ENCODE measurements around the gene ABCB7. TPM values are rescaled to one million over a fixed set of nuclear protein-coding genes. Genes with fewer than 3 reads are reported as not detected.
"Not testable (repeated sequence)": the region's sequence is repeated elsewhere in the genome, so short reads cannot be mapped to it uniquely, and the experiment has no call there.

The ABCB7 gene
- total RNA-seq, 1 donor from 2014 or later: 37.4 TPM

GRCh38 chrX:75067931-75068330 is 88.2 kb downstream of the ABCB7 start:
- no peak overlapping the region for H3K27ac Mint-ChIP-seq

GRCh38 chrX:75061701-75062100 is 94.4 kb downstream of the ABCB7 start:
- no peak for DNase-seq
- Mint-ChIP-seq H3K4me3 (no peak overlapping the region), H3K27me3 (no peaks in the 10 kb centered on the region), H3K27ac (peak overlapping the region; percentile 70), H3K4me1 (peaks cover 2% of the 10 kb centered on the region), H3K36me3 (ENCODE audit: low read depth) (peaks cover 13% of the 10 kb centered on the region), H3K9me3 (no peaks in the 10 kb centered on the region)
- intact Hi-C loops (cut with micrococcal nuclease): loop anchor here (5.0 kb wide), 1 partner anchor 96 kb away; the partner anchor contains the start of gene ABCB7

More at GRCh38 chrX:75067931-75068330, 88.2 kb downstream of the ABCB7 start:
- intact Hi-C loops (cut with micrococcal nuclease): no loop called here
- H3K4me3 Mint-ChIP-seq: no peak overlapping the region
- peaks cover 12% of the 10 kb centered on the region for H3K36me3 Mint-ChIP-seq (ENCODE audit: low read depth)
- peaks cover 4% of the 10 kb centered on the region for H3K4me1 Mint-ChIP-seq
- DNase-seq: no peak
- H3K27me3 Mint-ChIP-seq: no peaks in the 10 kb centered on the region
- no peaks in the 10 kb centered on the region for H3K9me3 Mint-ChIP-seq

GRCh38 chrX:75051047-75051446 is 105.0 kb downstream of the ABCB7 start:
- intact Hi-C loops (cut with micrococcal nuclease): no loop called here
- no peak overlapping the region for H3K27ac Mint-ChIP-seq
- no peaks in the 10 kb centered on the region for H3K4me1 Mint-ChIP-seq
- no peak for DNase-seq
- H3K9me3 Mint-ChIP-seq: no peaks in the 10 kb centered on the region
- no peak overlapping the region for H3K4me3 Mint-ChIP-seq
- H3K27me3 Mint-ChIP-seq: no peaks in the 10 kb centered on the region
- peaks cover 14% of the 10 kb centered on the region for H3K36me3 Mint-ChIP-seq (ENCODE audit: low read depth)

- intact Hi-C loops (cut with micrococcal nuclease): no loop called here
- no peaks in the 10 kb centered on the region for H3K27me3 Mint-ChIP-seq
- H3K9me3 Mint-ChIP-seq: no peaks in the 10 kb centered on the region
- H3K27ac Mint-ChIP-seq: no peak overlapping the region
- DNase-seq: no peak
- no peaks in the 10 kb centered on the region for H3K4me1 Mint-ChIP-seq
- peaks cover 9% of the 10 kb centered on the region for H3K36me3 Mint-ChIP-seq (ENCODE audit: low read depth)
- H3K4me3 Mint-ChIP-seq: no peak overlapping the region
These were observed 110.7 kb downstream of the ABCB7 start for GRCh38 chrX:75045369-75045768.

DNA sequence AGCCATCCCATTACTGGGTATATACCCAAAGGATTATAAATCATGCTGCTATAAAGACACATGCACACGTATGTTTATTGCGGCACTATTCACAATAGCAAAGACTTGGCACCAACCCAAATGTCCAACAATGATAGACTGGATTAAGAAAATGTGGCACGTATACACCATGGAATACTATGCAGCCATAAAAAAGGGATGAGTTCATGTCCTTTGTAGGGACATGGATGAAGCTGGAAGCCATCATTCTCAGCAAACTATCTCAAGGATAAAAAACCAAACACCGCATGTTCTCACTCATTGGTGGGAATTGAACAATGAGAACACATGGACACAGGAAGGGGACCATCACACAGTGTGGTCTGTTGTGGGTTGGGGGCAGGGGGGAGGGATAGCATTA is 111.9 kb downstream of the ABCB7 start:
- DNase-seq; H3K27me3 Mint-ChIP-seq; intact Hi-C loops (cut with micrococcal nuclease); H3K4me3 Mint-ChIP-seq; H3K27ac Mint-ChIP-seq; H3K4me1 Mint-ChIP-seq; H3K36me3 Mint-ChIP-seq (ENCODE audit: low read depth); H3K9me3 Mint-ChIP-seq: not testable (repeated sequence)

- Mint-ChIP-seq H3K9me3 (peaks cover 11% of the 10 kb centered on the region), H3K27me3 (no peaks in the 10 kb centered on the region)
These were observed 117.2 kb downstream of the ABCB7 start for GRCh38 chrX:75038925-75039324.

More at GRCh38 chrX:75038925-75039324, 117.2 kb downstream of the ABCB7 start:
- intact Hi-C loops (cut with micrococcal nuclease): loop anchor here (2.0 kb wide), 1 partner anchor 566 kb away; no protein-coding TSS in a partner anchor
- no peaks in the 10 kb centered on the region for H3K4me1 Mint-ChIP-seq
- peaks cover 2% of the 10 kb centered on the region for H3K36me3 Mint-ChIP-seq (ENCODE audit: low read depth)
- DNase-seq: peak; percentile 62
- no peak overlapping the region for H3K4me3 Mint-ChIP-seq
- no peak overlapping the region for H3K27ac Mint-ChIP-seq

Other genes with a start within 250 kb of the ABCB7 start
- gene NEXMIF, start 230.8 kb downstream of the ABCB7 start, total RNA-seq: 0.47 and 0.54 TPM in 2 replicates
- 33.8 and 38.7 TPM in 2 replicates for gene UPRT, start 117.8 kb upstream of the ABCB7 start, total RNA-seq

Data from activated CD4-positive, alpha-beta T cell treated with anti-CD3 and anti-CD28 coated beads, Interleukin-2, amount 10 ng/mL, durations not matched to agents 24 days and 14 days (primary cell).